GM12872 (cell line): ENCODE results near the gene SIRT3.

Source experiments
- TF ChIP-seq, protein P1 (sequence below): IDR thresholded peaks from 3 replicates; pipeline ENCODE4 v1.5.1; 2011; ENCODE audit warnings: low read depth, mild to moderate bottlenecking, low read length, moderate library complexity; ENCODE audit not compliant: insufficient read depth

SIRT3 gene

DNA sequence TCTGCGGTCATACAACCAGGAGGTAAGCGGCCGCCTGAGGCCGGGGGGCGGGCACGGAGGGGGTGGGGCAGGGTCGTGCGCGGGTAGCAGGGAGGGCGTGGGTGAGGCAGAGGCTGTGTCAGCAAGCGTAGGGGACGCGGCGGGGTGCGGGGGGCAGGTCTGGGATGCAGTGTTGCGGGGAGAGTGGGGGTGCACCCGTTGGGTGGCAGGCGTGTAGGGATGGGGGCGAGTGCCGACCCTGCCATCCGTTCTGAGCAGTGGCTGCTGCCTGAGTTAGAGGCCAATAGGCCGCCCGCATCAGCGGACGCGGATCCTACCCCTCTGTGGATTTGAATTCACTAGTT, 27.3 kb downstream of the SIRT3 start:
- TF ChIP-seq, protein P1, sequence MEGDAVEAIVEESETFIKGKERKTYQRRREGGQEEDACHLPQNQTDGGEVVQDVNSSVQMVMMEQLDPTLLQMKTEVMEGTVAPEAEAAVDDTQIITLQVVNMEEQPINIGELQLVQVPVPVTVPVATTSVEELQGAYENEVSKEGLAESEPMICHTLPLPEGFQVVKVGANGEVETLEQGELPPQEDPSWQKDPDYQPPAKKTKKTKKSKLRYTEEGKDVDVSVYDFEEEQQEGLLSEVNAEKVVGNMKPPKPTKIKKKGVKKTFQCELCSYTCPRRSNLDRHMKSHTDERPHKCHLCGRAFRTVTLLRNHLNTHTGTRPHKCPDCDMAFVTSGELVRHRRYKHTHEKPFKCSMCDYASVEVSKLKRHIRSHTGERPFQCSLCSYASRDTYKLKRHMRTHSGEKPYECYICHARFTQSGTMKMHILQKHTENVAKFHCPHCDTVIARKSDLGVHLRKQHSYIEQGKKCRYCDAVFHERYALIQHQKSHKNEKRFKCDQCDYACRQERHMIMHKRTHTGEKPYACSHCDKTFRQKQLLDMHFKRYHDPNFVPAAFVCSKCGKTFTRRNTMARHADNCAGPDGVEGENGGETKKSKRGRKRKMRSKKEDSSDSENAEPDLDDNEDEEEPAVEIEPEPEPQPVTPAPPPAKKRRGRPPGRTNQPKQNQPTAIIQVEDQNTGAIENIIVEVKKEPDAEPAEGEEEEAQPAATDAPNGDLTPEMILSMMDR, result no peak

DNA sequence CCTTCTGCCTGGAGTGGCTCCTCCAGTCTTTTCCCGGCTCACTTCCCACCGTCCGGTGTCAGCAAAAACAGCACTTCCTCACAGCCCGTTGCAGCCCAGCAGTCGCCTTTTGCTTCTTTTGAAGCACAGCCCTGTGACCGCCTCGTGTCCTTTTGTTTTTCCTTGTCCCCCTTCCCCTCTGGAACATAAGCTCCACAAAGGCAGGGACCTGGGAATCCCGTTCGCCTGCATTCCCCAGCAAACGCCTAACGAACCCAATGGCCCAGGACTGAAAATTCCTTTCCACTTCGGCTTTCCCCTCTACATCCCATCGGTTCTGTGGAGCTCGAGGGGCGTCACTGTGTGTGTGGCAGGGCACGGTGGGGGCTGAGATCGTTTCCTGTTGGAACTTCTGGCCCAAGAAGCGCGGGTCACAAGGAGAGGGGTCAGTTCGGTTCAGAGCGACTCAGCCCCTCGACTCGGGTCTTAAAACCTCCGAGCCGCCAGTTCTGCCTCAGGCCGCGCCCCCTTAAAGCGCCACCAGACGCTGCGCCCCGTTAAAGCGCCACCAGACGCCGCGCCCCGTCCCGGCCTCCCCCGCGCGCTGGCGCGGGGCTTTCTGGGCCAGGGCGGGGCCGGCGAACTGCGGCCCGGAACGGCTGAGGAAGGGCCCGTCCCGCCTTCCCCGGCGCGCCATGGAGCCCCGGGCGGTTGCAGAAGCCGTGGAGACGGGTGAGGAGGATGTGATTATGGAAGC, 27.8 kb downstream of the SIRT3 start:
- TF ChIP-seq, protein P1, result no peak

DNA sequence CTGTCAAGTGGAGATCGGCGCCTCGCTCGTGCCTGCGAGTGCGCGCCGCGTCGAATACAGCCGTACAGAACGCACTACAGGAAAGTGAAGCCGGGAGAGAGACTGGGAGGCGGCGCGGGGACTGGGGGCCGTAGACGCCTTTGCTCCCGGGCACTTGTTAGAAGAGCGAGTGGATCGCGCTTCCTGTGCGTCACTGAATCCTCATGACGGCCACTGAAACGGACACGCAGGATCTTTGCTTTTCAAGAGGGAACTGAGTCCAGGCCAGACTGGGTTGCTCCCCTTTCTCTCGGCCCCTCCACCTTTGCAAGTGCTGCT, 28.3 kb downstream of the SIRT3 start:
- TF ChIP-seq, protein P1, result no peak

DNA sequence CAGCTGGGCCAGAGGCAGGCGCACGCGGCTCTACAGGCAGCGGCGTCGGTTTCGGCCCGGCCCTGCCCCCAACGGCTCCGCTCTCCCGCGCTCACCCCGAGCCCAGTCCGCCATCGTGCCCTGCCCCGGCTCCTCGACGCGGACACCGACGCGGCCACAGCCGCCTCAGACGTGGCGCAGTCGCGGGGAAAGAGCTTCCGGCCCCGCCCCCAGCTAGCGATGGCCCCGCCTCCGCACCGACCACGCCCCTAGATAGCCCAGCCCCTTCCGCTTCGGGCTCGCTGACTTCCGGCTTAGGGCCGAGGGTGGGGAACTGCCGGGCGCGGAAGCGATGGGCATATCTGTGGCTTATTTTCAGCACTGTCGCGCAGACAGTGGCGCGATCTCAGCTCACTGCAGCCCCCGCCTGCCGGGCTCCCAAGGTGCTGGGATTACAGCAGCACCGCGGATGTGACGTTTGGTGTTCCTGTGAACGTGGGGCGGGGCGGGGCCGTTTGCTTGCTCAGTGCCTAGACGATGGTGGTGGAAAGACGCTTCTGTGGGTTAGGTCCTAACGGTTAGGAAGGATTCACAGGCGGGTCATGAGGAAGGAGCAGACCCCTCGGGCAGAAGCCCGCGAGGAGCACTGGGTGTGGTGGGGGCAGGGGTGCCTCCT, 28.8 kb downstream of the SIRT3 start, which contains the start of the genes BET1L and RIC8A:
Gene BET1L, minus strand, starts transcription at position 192 of the 655 bp plus-strand sequence. Its CDS starts 78 bp downstream, at position 114.
Gene RIC8A, plus strand, starts transcription at position 501 of the 655 bp plus-strand sequence. CDS start 1,147 bp downstream, outside the sequence.
- TF ChIP-seq, protein P1, result no peak

DNA sequence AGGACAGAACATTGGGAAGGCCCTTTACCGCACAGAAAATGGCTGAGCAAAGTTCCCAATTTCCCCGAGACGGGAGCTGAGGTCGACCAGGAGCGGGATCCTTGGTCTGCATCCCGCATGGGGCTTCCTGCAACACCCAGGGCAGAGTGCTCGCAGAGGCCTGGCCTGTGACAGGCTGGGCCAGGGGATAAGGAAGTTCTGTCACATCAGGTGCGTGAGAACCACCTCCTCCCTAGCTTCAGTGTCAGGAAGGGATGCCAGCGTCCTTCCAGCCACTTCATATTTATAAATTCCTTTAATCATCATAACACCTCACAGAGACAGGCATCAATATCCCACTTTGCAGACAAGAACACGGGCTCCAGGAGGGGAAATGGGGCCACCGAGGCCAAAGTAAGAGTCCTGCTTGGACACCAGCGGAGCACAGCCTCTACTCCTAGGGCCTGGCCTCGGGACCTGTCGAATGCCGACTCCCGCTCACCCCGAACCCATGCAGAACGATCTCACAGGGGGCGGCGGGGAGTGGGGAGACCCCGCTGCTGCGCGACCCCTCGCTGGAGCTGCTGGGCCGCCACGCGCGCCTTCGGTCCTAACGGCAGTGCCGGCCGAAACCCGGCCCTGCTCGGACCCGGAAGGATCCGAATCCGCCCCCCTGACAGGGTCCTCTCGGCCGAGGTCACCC, 29.5 kb downstream of the SIRT3 start:
- TF ChIP-seq, protein P1, result no peak

DNA sequence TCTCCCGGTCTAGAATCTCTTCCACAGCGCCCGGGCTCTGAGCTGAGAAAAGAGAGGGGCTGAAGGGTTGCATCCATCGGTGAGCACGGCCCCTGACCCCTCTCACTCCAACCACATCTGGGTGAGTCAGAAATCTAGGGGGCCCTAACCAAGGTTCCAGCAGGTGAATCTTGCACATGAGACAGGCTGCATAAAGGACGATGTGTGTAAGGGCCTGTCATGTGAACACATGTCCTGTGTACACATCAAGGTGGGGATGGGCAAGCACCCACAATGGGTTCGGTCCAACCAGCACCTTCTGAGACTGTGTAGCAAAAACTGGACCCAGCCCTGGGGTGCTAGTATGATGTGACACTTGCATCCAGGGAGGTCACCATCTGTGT, 30.1 kb downstream of the SIRT3 start:
- TF ChIP-seq, protein P1, result no peak

DNA sequence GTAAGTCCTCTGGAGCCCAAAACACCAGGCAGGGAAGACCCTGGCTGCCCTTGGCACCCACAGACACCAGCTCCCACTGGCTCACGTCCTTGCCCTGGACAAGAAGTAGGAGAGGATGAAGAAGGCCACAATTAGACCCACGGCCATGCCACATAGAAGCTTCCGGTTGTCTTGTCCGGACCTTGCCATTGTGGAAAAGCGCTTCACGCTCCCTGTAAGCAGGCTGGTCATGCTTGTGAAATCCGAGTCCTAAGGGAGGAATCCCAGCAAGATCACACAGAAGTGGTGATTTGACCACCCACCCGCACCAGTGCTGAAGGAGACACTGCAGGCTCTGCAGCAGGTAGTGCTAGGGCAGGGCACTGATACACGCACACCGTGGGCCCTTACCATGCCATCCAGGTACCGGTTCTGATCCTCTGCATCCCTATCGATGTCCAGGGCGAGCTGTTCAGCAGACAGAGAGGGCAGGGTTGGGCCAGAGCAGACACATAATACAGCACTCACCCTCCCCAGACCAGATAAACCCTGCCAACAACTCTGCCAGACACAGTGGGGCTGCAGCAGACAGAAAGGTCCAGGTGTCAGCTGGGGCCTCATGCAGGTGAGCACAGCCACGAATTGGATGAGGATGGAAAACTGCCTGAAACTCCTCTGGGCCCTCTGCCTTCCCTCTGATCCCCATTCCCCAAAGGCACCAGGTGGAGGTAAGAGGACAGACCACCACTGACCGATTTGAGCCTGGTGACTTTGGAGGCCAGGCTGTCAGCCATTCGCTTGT, 30.7 kb downstream of the SIRT3 start:
- TF ChIP-seq, protein P1, result no peak
